HG03103 (cell line): ENCODE measurements around the gene TOR4A.
"Not testable (repeated sequence)": the region's sequence is repeated elsewhere in the genome, so short reads cannot be mapped to it uniquely, and the experiment has no call there.

Experiments
- ATAC-seq: cut with Tn5 transposase; IDR thresholded peaks from one replicate; pipeline ENCODE4 v1.9.1; 2021; ENCODE audit warnings: low read depth; ENCODE audit not compliant: unreplicated experiment

TOR4A gene

GRCh38 chr9:137237759-137238726 lies 39.5 kb upstream of the TOR4A start:
- no peak for ATAC-seq

- ATAC-seq, result not testable (repeated sequence)
Observed at GRCh38 chr9:137239541-137240200, 37.9 kb upstream of the TOR4A start.

- peak; percentile 15 for ATAC-seq
Observed at GRCh38 chr9:137240318-137240840, 37.1 kb upstream of the TOR4A start.

- ATAC-seq, result peak; percentile 72
Observed at GRCh38 chr9:137240841-137241489, 36.6 kb upstream of the TOR4A start, which contains the start of gene TUBB4B. TUBB4B (plus strand) TSS chr9:137241287; CDS start chr9:137241361, 74 bp downstream.

GRCh38 chr9:137241490-137242268 lies 35.8 kb upstream of the TOR4A start:
- no peak for ATAC-seq

- ATAC-seq, result no peak
Observed at GRCh38 chr9:137242269-137243203, 35.0 kb upstream of the TOR4A start.

- not testable (repeated sequence) for ATAC-seq
Observed at GRCh38 chr9:137243266-137243625, 34.3 kb upstream of the TOR4A start.

- no peak for ATAC-seq
Observed at GRCh38 chr9:137243626-137244485, 33.7 kb upstream of the TOR4A start.

GRCh38 chr9:137244486-137245449 lies 32.8 kb upstream of the TOR4A start:
- no peak for ATAC-seq

- ATAC-seq, result no peak
Observed at GRCh38 chr9:137245450-137246421, 31.8 kb upstream of the TOR4A start.

GRCh38 chr9:137247135-137247915 lies 30.2 kb upstream of the TOR4A start:
- no peak for ATAC-seq

- no peak for ATAC-seq
Observed at GRCh38 chr9:137247916-137248175, 29.7 kb upstream of the TOR4A start.

- no peak for ATAC-seq
Observed at GRCh38 chr9:137250329-137251193, 27.0 kb upstream of the TOR4A start.

GRCh38 chr9:137251194-137251461 lies 26.4 kb upstream of the TOR4A start, which contains the start of gene STPG3:
STPG3 (plus strand) TSS chr9:137251286; CDS start chr9:137251287, 1 bp downstream.
- ATAC-seq, result no peak
